WTC11 (cell line): ENCODE data around the gene PRKRIP1. TPM values are rescaled to one million over a fixed set of nuclear protein-coding genes. Genes with fewer than 3 reads are reported as not detected.

ENCODE experiments used
- ATAC-seq: fragments of 200-7000 bp; cut with Tn5 transposase; 2 replicates; pipeline ENCODE4 v1.10.0; 2021; ENCODE audit warnings: mild to moderate bottlenecking, moderate library complexity
- CTCF ChIA-PET: fragments of 300-600 bp; sonication (Branson Sonifier 250); formaldehyde crosslinking; loops from one replicate; lab custom pipeline; 2021; ENCODE audit warnings: antibody characterized with exemption; lab: Charles Lee
- POLR2A ChIA-PET: fragments of 350-600 bp; sonication (Branson Sonifier 250); formaldehyde crosslinking; loops from one replicate; lab custom pipeline; 2021; ENCODE audit warnings: antibody characterized with exemption; lab: Charles Lee
- DNase-seq: peaks from one replicate; pipeline ENCODE4 v3.0.0; 2021; ENCODE audit warnings: low spot score
- H3K27ac Mint-ChIP-seq: 2 replicates; pipeline ENCODE4 v1.8.0; 2021; ENCODE audit warnings: mixed read lengths
- H3K27me3 Mint-ChIP-seq: 2 replicates; pipeline ENCODE4 v1.8.0; 2021; ENCODE audit warnings: low read depth, mild to moderate bottlenecking, moderate library complexity, mixed read lengths
- H3K36me3 Mint-ChIP-seq: 2 replicates; pipeline ENCODE4 v1.8.0; 2021; ENCODE audit warnings: mixed read lengths
- H3K4me1 Mint-ChIP-seq: 2 replicates; pipeline ENCODE4 v1.8.0; 2022; ENCODE audit warnings: mixed read lengths
- H3K4me3 Mint-ChIP-seq: 2 replicates; pipeline ENCODE4 v1.8.0; 2021; ENCODE audit warnings: mild to moderate bottlenecking, moderate library complexity, mixed read lengths
- H3K9me3 Mint-ChIP-seq: 2 replicates; pipeline ENCODE4 v1.8.0; 2021; ENCODE audit warnings: mixed read lengths
- CREB1 ChIP-seq: sonication (generic); formaldehyde crosslinking; IDR thresholded peaks from 2 replicates; pipeline ENCODE4 v1.8.0; 2023; ENCODE audit warnings: mild to moderate bottlenecking, missing genetic modification reagents
- CREM ChIP-seq: sonication (generic); formaldehyde crosslinking; IDR thresholded peaks from 2 replicates; pipeline ENCODE4 v1.8.1; 2022; ENCODE audit warnings: mild to moderate bottlenecking, missing genetic modification reagents, moderate library complexity
- E2F1 ChIP-seq: sonication (generic); formaldehyde crosslinking; IDR thresholded peaks from 2 replicates; pipeline ENCODE4 v1.8.0; 2022; ENCODE audit warnings: mild to moderate bottlenecking, missing genetic modification reagents
- ESRRA ChIP-seq: sonication (generic); formaldehyde crosslinking; IDR thresholded peaks from 2 replicates; pipeline ENCODE4 v1.8.1; 2022; ENCODE audit warnings: mild to moderate bottlenecking, missing genetic modification reagents, borderline replicate concordance
- FOXJ3 ChIP-seq: sonication (generic); formaldehyde crosslinking; IDR thresholded peaks from 2 replicates; pipeline ENCODE4 v1.9.0; 2021; ENCODE audit warnings: missing genetic modification reagents, mild to moderate bottlenecking, borderline replicate concordance
- GABPB1 ChIP-seq: sonication (generic); formaldehyde crosslinking; IDR thresholded peaks from 2 replicates; pipeline ENCODE4 v1.8.1; 2023; ENCODE audit warnings: mild to moderate bottlenecking, missing genetic modification reagents
- IRF2 ChIP-seq: sonication (generic); formaldehyde crosslinking; IDR thresholded peaks from 2 replicates; pipeline ENCODE4 v1.8.0; 2022; ENCODE audit warnings: low read depth, missing genetic modification reagents, borderline replicate concordance
- JUN ChIP-seq: sonication (generic); formaldehyde crosslinking; IDR thresholded peaks from 2 replicates; pipeline ENCODE4 v1.8.0; 2023; ENCODE audit warnings: mild to moderate bottlenecking, missing genetic modification reagents
- MAX ChIP-seq: sonication (generic); formaldehyde crosslinking; IDR thresholded peaks from 2 replicates; pipeline ENCODE4 v1.8.0; 2022; ENCODE audit warnings: mild to moderate bottlenecking, missing genetic modification reagents
- NFATC4 ChIP-seq: fragments of 250-450 bp; sonication (Bioruptor Pico); IDR thresholded peaks from 2 replicates; pipeline ENCODE4 v1.9.0; 2021; ENCODE audit warnings: mild to moderate bottlenecking
- NFYB ChIP-seq: sonication (generic); formaldehyde crosslinking; conservative IDR thresholded peaks from 2 replicates; pipeline ENCODE4 v1.8.0; 2022; ENCODE audit warnings: low read depth, missing genetic modification reagents
- NR3C1 ChIP-seq: sonication (generic); formaldehyde crosslinking; conservative IDR thresholded peaks from 2 replicates; pipeline ENCODE4 v1.8.1; 2023; ENCODE audit warnings: low read depth, mild to moderate bottlenecking, missing genetic modification reagents
- SOX15 ChIP-seq: fragments of 250-450 bp; sonication (Bioruptor Pico); IDR thresholded peaks from 2 replicates; pipeline ENCODE4 v1.9.0; 2021; ENCODE audit warnings: mild to moderate bottlenecking
- ZNF121 ChIP-seq: sonication (generic); formaldehyde crosslinking; IDR thresholded peaks from 2 replicates; pipeline ENCODE4 v1.8.0; 2023; ENCODE audit warnings: missing genetic modification reagents
- ZNF138 ChIP-seq: sonication (generic); formaldehyde crosslinking; conservative IDR thresholded peaks from 2 replicates; pipeline ENCODE4 v1.8.1; 2022; ENCODE audit warnings: mild to moderate bottlenecking, moderate library complexity, missing genetic modification reagents
- ZNF219 ChIP-seq: sonication (generic); formaldehyde crosslinking; IDR thresholded peaks from 2 replicates; pipeline ENCODE4 v1.8.0; 2023; ENCODE audit warnings: missing genetic modification reagents, mild to moderate bottlenecking, borderline replicate concordance
- ZNF416 ChIP-seq: fragments of 250-450 bp; sonication (Bioruptor Pico); IDR thresholded peaks from 2 replicates; pipeline ENCODE4 v1.9.0; 2021; ENCODE audit warnings: mild to moderate bottlenecking, inconsistent platforms
- total RNA-seq: library from RNA; stranded (reverse); gene quantifications from 3 replicates; pipeline ENCODE4 v1.2.3, GENCODE V29; 2021
- TF ChIP-seq, protein P1 (sequence below): fragments of 250-450 bp; sonication (Bioruptor Pico); IDR thresholded peaks from 2 replicates; pipeline ENCODE4 v1.8.0; 2021; ENCODE audit warnings: mild to moderate bottlenecking
- TF ChIP-seq, protein P2 (sequence below): sonication (generic); formaldehyde crosslinking; IDR thresholded peaks from 2 replicates; pipeline ENCODE4 v1.8.1; 2023; ENCODE audit warnings: mild to moderate bottlenecking, missing genetic modification reagents

The PRKRIP1 gene
- total RNA-seq, 1 experiment from 2014 or later = 27.5 TPM

DNA sequence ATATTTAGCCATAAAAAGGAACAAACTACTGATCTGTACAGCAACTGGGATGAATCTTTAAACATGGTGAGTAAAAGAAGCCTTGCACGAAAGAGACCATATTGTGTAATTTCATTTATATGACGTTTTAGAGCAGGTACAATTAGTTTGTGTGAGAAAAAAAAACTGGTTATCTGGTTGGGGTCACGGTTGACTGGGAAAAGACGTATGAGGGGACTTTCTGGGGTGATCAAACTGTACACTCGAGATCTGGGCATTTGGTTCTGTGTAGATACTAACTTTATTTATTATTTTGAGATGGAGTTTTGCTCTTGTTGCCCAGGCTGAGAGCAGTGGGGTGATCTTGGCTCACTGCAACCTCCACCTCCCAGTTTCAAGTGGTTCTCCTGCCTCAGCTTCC is 4.2 kb downstream of the PRKRIP1 start:
- peaks cover 5% of the 10 kb centered on the region for H3K4me1 Mint-ChIP-seq
- no peaks in the 10 kb centered on the region for H3K9me3 Mint-ChIP-seq
- no peak overlapping the region for H3K27ac Mint-ChIP-seq
- H3K27me3 Mint-ChIP-seq = no peaks in the 10 kb centered on the region
- ChIA-PET POLR2A (no interaction called here), CTCF (interaction anchor here (0.6 kb wide), 1 partner anchor 358 kb away, joined by 3 read pairs; no protein-coding TSS in a partner anchor)
- no peak for DNase-seq
- no peak for ATAC-seq
- no peak overlapping the region for H3K4me3 Mint-ChIP-seq
- H3K36me3 Mint-ChIP-seq = peaks cover 40% of the 10 kb centered on the region
- TF ChIP-seq JUN (CRISPR knock-in tag) (no peak), IRF2 (CRISPR knock-in tag) (no peak), NFYB (CRISPR knock-in tag) (no peak), FOXJ3 (CRISPR knock-in tag) (no peak), ZNF219 (no peak), CREB1 (CRISPR knock-in tag) (no peak), NR3C1 (CRISPR knock-in tag) (no peak), NFATC4 (CRISPR knock-in tag) (no peak)
- TF ChIP-seq, protein P1, sequence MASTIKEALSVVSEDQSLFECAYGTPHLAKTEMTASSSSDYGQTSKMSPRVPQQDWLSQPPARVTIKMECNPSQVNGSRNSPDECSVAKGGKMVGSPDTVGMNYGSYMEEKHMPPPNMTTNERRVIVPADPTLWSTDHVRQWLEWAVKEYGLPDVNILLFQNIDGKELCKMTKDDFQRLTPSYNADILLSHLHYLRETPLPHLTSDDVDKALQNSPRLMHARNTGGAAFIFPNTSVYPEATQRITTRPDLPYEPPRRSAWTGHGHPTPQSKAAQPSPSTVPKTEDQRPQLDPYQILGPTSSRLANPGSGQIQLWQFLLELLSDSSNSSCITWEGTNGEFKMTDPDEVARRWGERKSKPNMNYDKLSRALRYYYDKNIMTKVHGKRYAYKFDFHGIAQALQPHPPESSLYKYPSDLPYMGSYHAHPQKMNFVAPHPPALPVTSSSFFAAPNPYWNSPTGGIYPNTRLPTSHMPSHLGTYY = no peak
- TF ChIP-seq, protein P2, sequence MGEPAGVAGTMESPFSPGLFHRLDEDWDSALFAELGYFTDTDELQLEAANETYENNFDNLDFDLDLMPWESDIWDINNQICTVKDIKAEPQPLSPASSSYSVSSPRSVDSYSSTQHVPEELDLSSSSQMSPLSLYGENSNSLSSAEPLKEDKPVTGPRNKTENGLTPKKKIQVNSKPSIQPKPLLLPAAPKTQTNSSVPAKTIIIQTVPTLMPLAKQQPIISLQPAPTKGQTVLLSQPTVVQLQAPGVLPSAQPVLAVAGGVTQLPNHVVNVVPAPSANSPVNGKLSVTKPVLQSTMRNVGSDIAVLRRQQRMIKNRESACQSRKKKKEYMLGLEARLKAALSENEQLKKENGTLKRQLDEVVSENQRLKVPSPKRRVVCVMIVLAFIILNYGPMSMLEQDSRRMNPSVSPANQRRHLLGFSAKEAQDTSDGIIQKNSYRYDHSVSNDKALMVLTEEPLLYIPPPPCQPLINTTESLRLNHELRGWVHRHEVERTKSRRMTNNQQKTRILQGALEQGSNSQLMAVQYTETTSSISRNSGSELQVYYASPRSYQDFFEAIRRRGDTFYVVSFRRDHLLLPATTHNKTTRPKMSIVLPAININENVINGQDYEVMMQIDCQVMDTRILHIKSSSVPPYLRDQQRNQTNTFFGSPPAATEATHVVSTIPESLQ (CRISPR knock-in tag) = no peak
- TF ChIP-seq, all 79 proteins: peak for 0

- ChIA-PET CTCF (interaction anchor here (1.4 to 2.1 kb wide), 6 partner anchors 9 to 64 kb away, joined by 4 to 21 read pairs (median 8); partner anchors contain the start of gene ORAI2), POLR2A (no interaction called here)
- H3K27me3 Mint-ChIP-seq = no peaks in the 10 kb centered on the region
- no peak overlapping the region for H3K27ac Mint-ChIP-seq
- no peaks in the 10 kb centered on the region for H3K4me1 Mint-ChIP-seq
- H3K36me3 Mint-ChIP-seq = peaks cover 66% of the 10 kb centered on the region
- H3K4me3 Mint-ChIP-seq = no peak overlapping the region
- no peaks in the 10 kb centered on the region for H3K9me3 Mint-ChIP-seq
- TF ChIP-seq JUN (CRISPR knock-in tag) (no peak), ZNF138 (CRISPR knock-in tag) (no peak), CREM (CRISPR knock-in tag) (no peak), GABPB1 (no peak), ZNF121 (CRISPR knock-in tag) (no peak), ESRRA (CRISPR knock-in tag) (no peak), SOX15 (CRISPR knock-in tag) (no peak), E2F1 (CRISPR knock-in tag) (no peak), MAX (CRISPR knock-in tag) (no peak), ZNF416 (no peak)
- ATAC-seq (no peak), DNase-seq (no peak)
These were observed 7.4 kb downstream of the PRKRIP1 start for GRCh38 chr7:102403563-102403962.
